Measurements from ENCODE around the gene AUTS2.
"Not testable (repeated sequence)": the region's sequence is repeated elsewhere in the genome, so short reads cannot be mapped to it uniquely, and the experiment has no call there.

Gene AUTS2

DNA sequence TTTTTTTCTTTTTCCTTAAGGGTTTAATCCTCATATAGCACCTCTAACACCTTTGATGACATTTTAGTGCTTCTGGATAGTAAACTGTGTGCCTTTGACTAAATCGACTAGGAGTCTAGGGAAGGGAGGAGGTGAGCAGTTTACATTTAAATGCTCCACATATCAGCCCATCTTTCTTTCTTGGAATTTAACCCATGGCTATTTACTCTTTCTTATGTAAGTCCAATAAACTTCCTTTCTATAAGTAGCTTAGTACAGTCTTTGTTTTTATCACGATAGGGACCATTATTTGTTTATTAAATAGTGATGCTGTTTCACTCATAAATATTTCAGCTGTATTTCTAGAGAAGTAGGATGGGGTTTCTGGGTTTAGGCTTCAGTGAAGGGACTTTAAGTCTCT, 669.9 kb downstream of the AUTS2 start:
- TF ChIP-seq, protein P1, sequence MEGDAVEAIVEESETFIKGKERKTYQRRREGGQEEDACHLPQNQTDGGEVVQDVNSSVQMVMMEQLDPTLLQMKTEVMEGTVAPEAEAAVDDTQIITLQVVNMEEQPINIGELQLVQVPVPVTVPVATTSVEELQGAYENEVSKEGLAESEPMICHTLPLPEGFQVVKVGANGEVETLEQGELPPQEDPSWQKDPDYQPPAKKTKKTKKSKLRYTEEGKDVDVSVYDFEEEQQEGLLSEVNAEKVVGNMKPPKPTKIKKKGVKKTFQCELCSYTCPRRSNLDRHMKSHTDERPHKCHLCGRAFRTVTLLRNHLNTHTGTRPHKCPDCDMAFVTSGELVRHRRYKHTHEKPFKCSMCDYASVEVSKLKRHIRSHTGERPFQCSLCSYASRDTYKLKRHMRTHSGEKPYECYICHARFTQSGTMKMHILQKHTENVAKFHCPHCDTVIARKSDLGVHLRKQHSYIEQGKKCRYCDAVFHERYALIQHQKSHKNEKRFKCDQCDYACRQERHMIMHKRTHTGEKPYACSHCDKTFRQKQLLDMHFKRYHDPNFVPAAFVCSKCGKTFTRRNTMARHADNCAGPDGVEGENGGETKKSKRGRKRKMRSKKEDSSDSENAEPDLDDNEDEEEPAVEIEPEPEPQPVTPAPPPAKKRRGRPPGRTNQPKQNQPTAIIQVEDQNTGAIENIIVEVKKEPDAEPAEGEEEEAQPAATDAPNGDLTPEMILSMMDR (IDR thresholded peaks at IDR 0.05; ENCODE audit: low read depth, low read length): no peak
- H3K4me3 ChIP-seq (ENCODE audit: low read depth, low read length): no peak overlapping the region

DNA sequence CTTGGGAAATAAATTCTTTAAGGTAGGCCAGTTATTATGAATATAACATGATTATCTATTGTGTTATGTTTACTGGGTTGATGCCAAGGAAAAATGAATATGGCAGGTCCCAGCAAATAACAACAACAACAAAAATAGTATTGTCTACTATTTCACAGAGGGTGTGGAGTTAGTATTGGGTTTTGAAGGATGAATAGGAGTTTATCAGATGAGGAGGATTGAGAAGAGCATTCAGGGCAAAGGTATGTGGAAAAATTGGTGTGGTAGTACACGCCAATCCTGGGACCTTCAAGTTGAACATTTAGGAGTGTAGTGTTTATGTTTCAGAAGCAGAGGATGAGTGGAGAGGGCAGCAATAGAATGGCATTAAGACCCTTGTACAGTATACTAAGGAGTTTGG, 671.9 kb downstream of the AUTS2 start:
- TF ChIP-seq, protein P1 (IDR thresholded peaks at IDR 0.05; ENCODE audit: low read depth, low read length): no peak
- H3K4me3 ChIP-seq (ENCODE audit: low read depth, low read length): no peak overlapping the region

DNA sequence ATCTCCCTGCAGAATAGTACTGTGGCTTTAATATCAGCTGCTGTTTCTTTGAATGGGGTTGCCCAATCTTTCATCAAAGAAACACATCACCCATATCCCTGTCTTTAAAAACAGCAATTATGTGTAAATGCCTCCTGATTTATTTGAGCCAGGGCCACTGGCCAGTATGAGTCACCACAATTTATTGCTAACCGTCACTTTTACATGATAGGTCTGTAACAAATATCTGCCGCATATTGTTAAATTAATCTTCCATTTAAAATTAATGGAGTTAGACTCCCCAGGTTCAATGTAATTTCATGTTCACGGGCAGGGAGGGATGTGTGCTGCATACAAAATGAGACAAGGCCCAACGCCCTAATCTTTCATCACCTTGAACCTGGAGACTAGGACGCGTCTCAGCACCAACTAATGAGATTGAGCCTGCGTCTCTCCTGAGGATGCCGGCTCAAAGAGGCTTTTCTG, 673.4 kb downstream of the AUTS2 start:
- no peak overlapping the region for H3K4me3 ChIP-seq (ENCODE audit: low read depth, low read length)
- TF ChIP-seq, protein P1 (IDR thresholded peaks at IDR 0.05; ENCODE audit: low read depth, low read length): no peak

DNA sequence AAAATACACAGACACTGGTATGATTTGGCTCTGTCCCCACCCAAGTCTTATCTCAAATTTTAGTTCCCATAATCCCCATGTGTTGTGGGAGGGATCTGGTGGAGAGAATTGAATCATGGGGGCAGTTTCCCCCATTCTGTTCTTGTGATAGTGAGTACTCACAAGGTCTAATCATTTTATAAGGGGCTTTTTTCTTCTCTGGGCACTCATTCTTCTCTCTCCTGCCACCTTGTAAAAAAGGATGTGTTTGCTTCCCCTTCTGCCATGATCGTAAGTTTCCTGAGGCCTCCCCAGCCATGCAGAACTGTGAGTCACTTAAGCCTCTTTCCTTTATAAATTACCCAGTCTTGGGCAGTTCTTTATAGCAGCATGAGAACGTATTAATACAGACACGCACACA, 677.3 kb downstream of the AUTS2 start:
- not testable (repeated sequence) for H3K4me3 ChIP-seq (ENCODE audit: low read depth, low read length)

DNA sequence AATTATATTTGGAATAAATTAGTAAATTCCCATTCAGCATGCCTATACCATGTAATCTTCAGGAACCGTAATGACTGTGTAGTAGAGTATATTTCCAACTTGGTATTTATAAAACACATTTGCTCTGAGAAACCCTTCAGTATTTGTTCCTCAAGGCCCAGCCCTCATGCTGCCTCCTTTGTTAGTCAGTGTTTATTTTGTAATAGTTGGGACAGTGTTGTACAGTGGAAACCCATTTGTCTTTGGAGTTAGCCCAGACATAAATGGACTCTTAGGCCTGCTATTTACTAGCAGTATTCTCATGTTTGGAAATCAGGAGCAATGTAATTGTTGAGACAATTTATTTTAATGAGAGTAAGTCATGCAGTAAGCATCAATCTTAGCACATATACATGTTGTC, 686.9 kb downstream of the AUTS2 start:
- TF ChIP-seq, protein P1 (IDR thresholded peaks at IDR 0.05; ENCODE audit: low read depth, low read length): no peak
- H3K4me3 ChIP-seq (ENCODE audit: low read depth, low read length): no peak overlapping the region

DNA sequence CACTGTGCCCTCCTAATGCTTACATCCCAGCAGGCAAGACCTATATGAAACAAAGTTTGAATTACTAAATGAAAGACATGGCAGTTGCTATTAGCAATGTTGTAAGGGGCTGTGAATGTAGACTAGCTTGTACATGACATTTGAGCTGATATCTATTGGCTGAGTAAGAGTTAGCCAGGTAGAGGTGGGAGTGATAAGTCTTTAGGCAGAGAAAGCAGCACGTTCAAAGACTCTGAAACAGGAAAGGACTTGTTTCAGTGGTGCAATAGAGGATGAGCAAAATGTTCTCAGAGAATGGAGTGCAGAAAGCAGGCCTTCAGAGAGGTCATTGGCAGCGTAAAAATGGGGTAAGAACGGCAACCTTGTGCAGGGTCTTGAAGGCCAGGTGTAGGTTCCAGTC, 687.6 kb downstream of the AUTS2 start:
- H3K4me3 ChIP-seq (ENCODE audit: low read depth, low read length): no peak overlapping the region
- TF ChIP-seq, protein P1 (IDR thresholded peaks at IDR 0.05; ENCODE audit: low read depth, low read length): no peak

DNA sequence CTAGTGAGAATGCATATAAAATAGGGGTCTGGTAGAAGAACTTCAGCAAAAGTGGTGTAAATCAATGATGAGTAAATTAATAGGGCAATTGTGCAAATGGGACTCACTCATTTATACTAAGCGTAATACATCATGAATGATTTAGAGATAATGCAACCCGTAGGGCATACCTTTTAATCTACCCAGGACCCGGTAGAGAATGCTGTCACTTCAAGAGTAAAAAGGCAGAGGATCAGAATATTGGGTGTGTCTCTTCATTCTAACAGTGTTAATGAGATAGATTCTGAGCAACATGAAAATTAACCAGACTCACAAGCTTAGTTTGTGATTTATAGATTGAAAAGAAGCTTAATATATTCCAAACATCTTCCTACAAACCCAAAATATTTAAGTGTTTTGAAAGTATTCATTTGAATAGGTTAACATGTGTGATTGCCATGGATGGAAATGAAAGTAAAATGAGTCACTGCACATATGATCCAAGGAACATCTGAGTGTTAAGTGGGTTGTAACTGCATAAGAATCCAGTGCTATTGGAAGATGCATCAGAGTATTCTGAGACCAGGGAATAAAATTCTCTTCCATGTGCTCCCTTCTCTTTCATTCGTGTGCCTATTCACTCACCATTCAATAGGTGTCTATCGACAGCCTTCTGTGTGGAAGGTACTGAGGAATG, 690.6 kb downstream of the AUTS2 start:
- TF ChIP-seq, protein P1 (IDR thresholded peaks at IDR 0.05; ENCODE audit: low read depth, low read length): no peak
- no peak overlapping the region for H3K4me3 ChIP-seq (ENCODE audit: low read depth, low read length)

DNA sequence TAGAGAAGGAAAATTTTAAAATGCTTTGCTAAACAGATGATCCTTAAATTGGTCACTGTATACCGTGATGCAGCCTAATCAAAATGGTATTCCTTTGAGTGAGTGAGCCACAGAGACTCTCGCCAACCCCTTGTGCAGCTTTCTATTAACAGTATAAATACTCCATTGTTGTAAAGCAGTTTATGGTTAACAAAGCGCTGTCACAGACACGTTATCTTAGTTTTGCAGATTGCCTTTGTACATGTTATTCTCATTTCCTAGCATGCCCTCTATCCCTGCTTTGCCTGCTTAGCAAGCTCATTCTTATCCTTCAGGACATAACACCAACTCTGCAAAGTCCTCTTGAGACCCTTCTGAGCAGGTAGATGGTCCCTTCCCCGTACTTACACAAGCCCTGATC, 694.4 kb downstream of the AUTS2 start:
- TF ChIP-seq, protein P1 (IDR thresholded peaks at IDR 0.05; ENCODE audit: low read depth, low read length): no peak
- H3K4me3 ChIP-seq (ENCODE audit: low read depth, low read length): no peak overlapping the region
